Vagina (tissue), 2 donors: ENCODE measurements around the gene TRIO. TPM values are rescaled to one million over a fixed set of nuclear protein-coding genes. Genes with fewer than 3 reads are reported as not detected.

ENCODE experiments used
- DNase-seq, 2 donors: peaks; one replicate each; pipeline ENCODE4 v3.0.0-alpha.2; 2017; ENCODE audit errors: extremely low spot score in 2 of 2
- H3K27ac ChIP-seq: fragments of 200-600 bp; sonication (generic); one replicate; pipeline ENCODE4 v1.5.1; 2019
- H3K27me3 ChIP-seq: fragments of 200-600 bp; sonication (generic); one replicate; pipeline ENCODE4 v1.5.1; 2019
- H3K36me3 ChIP-seq, 2 donors: fragments of 200-600 bp; sonication (generic); one replicate each; pipeline ENCODE4 v1.5.1; 2017 to 2019
- H3K4me1 ChIP-seq: fragments of 200-600 bp; sonication (generic); one replicate; pipeline ENCODE4 v1.5.1; 2019
- H3K4me3 ChIP-seq, 2 donors: fragments of 200-600 bp; sonication (generic); 1 replicate in 1 of 2; 2 replicates in 1 of 2; pipeline ENCODE4 v1.5.1; 2016 to 2019
- H3K9me3 ChIP-seq: fragments of 200-600 bp; sonication (generic); one replicate; pipeline ENCODE4 v1.5.1; 2019
- POLR2A ChIP-seq, 2 donors: fragments of 450-650 bp; IDR thresholded peaks; one replicate each; pipeline ENCODE4 v1.6.1; 2017; ENCODE audit warnings: antibody characterized with exemption in 2 of 2, mild to moderate bottlenecking in 2 of 2, moderate library complexity in 2 of 2
- POLR2AphosphoS5 ChIP-seq, 2 donors: sonication (generic); formaldehyde crosslinking; IDR thresholded peaks; one replicate each; pipeline ENCODE4 v1.9.0; 2017; ENCODE audit warnings: antibody characterized with exemption in 2 of 2, mild to moderate bottlenecking in 2 of 2, low read depth in 1 of 2; ENCODE audit not compliant: insufficient read depth in 1 of 2
- intact Hi-C: fragments of 100-400 bp; cut with DNase I; formaldehyde crosslinking; loops from one replicate; pipeline ENCODE4 v1.15.1; 2023
- total RNA-seq: library from RNA; depleted of rRNA; stranded (reverse); fragments of >200 nt; gene quantifications from one replicate; pipeline ENCODE4 v1.2.3, GENCODE V29; 2016
- TF ChIP-seq, protein P1 (sequence below), 3 experiments: fragments of 450-650 bp in 2 of 3; fragments of 200-600 bp in 1 of 3; sonication (generic) in 1 of 3; IDR thresholded peaks; one replicate each; pipeline ENCODE4 v1.5.1; 2017 to 2019; ENCODE audit warnings: antibody characterized with exemption in 3 of 3, mild to moderate bottlenecking in 2 of 3, moderate library complexity in 2 of 3

Gene TRIO
- total RNA-seq, 1 donor from 2014 or later: 142 TPM

GRCh38 chr5:14501353-14502293 is 358.5 kb downstream of the TRIO start:
- Histone ChIP-seq H3K27ac (no peak overlapping the region), H3K36me3 (peaks cover 0 to 61% of the 10 kb centered on the region in 2 donors), H3K4me1 (no peaks in the 10 kb centered on the region), H3K27me3 (no peaks in the 10 kb centered on the region), H3K4me3 (no peak overlapping the region), H3K9me3 (no peaks in the 10 kb centered on the region)
- no peak for TF ChIP-seq POLR2A (IDR thresholded peaks at IDR 0.05)
- TF ChIP-seq, protein P1, sequence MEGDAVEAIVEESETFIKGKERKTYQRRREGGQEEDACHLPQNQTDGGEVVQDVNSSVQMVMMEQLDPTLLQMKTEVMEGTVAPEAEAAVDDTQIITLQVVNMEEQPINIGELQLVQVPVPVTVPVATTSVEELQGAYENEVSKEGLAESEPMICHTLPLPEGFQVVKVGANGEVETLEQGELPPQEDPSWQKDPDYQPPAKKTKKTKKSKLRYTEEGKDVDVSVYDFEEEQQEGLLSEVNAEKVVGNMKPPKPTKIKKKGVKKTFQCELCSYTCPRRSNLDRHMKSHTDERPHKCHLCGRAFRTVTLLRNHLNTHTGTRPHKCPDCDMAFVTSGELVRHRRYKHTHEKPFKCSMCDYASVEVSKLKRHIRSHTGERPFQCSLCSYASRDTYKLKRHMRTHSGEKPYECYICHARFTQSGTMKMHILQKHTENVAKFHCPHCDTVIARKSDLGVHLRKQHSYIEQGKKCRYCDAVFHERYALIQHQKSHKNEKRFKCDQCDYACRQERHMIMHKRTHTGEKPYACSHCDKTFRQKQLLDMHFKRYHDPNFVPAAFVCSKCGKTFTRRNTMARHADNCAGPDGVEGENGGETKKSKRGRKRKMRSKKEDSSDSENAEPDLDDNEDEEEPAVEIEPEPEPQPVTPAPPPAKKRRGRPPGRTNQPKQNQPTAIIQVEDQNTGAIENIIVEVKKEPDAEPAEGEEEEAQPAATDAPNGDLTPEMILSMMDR (IDR thresholded peaks at IDR 0.05): no peak
- DNase-seq: no peak
- intact Hi-C loops: no loop called here

DNA sequence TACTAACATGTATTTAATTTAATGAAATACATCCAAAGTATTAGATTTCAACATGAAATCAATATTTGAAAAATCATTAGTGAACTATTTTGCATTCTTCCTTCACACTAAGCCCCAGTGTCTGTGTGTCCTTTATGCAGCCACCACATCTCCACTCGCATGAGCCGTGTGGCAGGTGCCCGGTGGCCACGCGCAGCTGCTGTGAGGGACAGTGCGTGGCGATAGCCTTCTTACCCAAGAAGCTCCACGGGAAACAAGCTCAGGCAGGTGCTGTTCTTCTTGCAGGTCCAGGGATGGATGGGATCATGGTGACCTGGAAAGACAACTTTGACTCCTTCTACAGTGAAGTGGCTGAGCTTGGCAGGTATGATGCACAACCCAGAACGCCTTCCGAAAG is 359.1 kb downstream of the TRIO start:
- no peak for DNase-seq
- no peak for TF ChIP-seq POLR2AphosphoS5 (IDR thresholded peaks at IDR 0.05; ENCODE audit: insufficient read depth in 1 of 2, low read depth in 1 of 2)
- TF ChIP-seq, protein P1 (IDR thresholded peaks at IDR 0.05): no peak
- TF ChIP-seq POLR2A (IDR thresholded peaks at IDR 0.05): no peak
- H3K27ac ChIP-seq: no peak overlapping the region
- intact Hi-C loops: no loop called here
- no peak overlapping the region for H3K4me3 ChIP-seq
- H3K36me3 ChIP-seq: peaks cover 0 to 55% of the 10 kb centered on the region in 2 donors
- no peaks in the 10 kb centered on the region for H3K4me1 ChIP-seq
- no peaks in the 10 kb centered on the region for H3K27me3 ChIP-seq
- no peaks in the 10 kb centered on the region for H3K9me3 ChIP-seq

- Histone ChIP-seq H3K4me3 (no peak overlapping the region), H3K27me3 (no peaks in the 10 kb centered on the region), H3K4me1 (no peaks in the 10 kb centered on the region), H3K36me3 (peaks cover 0 to 55% of the 10 kb centered on the region in 2 donors), H3K9me3 (no peaks in the 10 kb centered on the region), H3K27ac (no peak overlapping the region)
- TF ChIP-seq POLR2AphosphoS5 (IDR thresholded peaks at IDR 0.05; ENCODE audit: insufficient read depth in 1 of 2, low read depth in 1 of 2) (no peak), POLR2A (IDR thresholded peaks at IDR 0.05) (no peak)
- TF ChIP-seq, protein P1 (IDR thresholded peaks at IDR 0.05): no peak
- intact Hi-C loops: no loop called here
- DNase-seq: no peak
Measured at GRCh38 chr5:14503017-14503680, 360.0 kb downstream of the TRIO start.

GRCh38 chr5:14503681-14504331 is 360.7 kb downstream of the TRIO start:
- Histone ChIP-seq H3K27ac (no peak overlapping the region), H3K4me3 (no peak overlapping the region), H3K9me3 (no peaks in the 10 kb centered on the region), H3K4me1 (no peaks in the 10 kb centered on the region), H3K27me3 (no peaks in the 10 kb centered on the region), H3K36me3 (peaks cover 0 to 55% of the 10 kb centered on the region in 2 donors)
- TF ChIP-seq POLR2A (IDR thresholded peaks at IDR 0.05) (no peak), POLR2AphosphoS5 (IDR thresholded peaks at IDR 0.05; ENCODE audit: insufficient read depth in 1 of 2, low read depth in 1 of 2) (no peak)
- TF ChIP-seq, protein P1 (IDR thresholded peaks at IDR 0.05): no peak
- DNase-seq: no peak
- intact Hi-C loops: no loop called here
